ENCODE data around the gene FKBP9. TPM values are rescaled to one million over a fixed set of nuclear protein-coding genes. Genes with fewer than 3 reads are reported as not detected.
A peak's percentile ranks its signal among the peaks of the same experiment; 100 is the strongest.
"Not testable (repeated sequence)": the region's sequence is repeated elsewhere in the genome, so short reads cannot be mapped to it uniquely, and the experiment has no call there.

The FKBP9 gene
- total RNA-seq, 1 donor from 2014 or later: 87.2 TPM

- not testable (repeated sequence) for DNase-seq (ENCODE audit: low spot score)
Measured at GRCh38 chr7:33005193-33005592, 48.0 kb downstream of the FKBP9 start.

- not testable (repeated sequence) for DNase-seq (ENCODE audit: low spot score)
Measured at GRCh38 chr7:33005690-33006089, 48.5 kb downstream of the FKBP9 start.

- DNase-seq (ENCODE audit: low spot score): no peak
Measured at GRCh38 chr7:33009734-33010133, 52.5 kb downstream of the FKBP9 start.

GRCh38 chr7:33012364-33012763 is 55.1 kb downstream of the FKBP9 start:
- no peak for DNase-seq (ENCODE audit: low spot score)

- DNase-seq (ENCODE audit: low spot score): no peak
Measured at GRCh38 chr7:33024189-33024757, 67.0 kb downstream of the FKBP9 start.

GRCh38 chr7:33035776-33036175 is 78.5 kb downstream of the FKBP9 start:
- no peak for DNase-seq (ENCODE audit: low spot score)

- no peak for DNase-seq (ENCODE audit: low spot score)
Measured at GRCh38 chr7:33038639-33039038, 81.4 kb downstream of the FKBP9 start.

- DNase-seq (ENCODE audit: low spot score): no peak
Measured at GRCh38 chr7:33039257-33039902, 82.1 kb downstream of the FKBP9 start.

- no peak for DNase-seq (ENCODE audit: low spot score)
Measured at GRCh38 chr7:33039903-33040292, 82.7 kb downstream of the FKBP9 start.

GRCh38 chr7:33040803-33041516 is 83.7 kb downstream of the FKBP9 start:
- DNase-seq (ENCODE audit: low spot score): peak; percentile 69

GRCh38 chr7:33041631-33042428 is 84.6 kb downstream of the FKBP9 start:
- no peak for DNase-seq (ENCODE audit: low spot score)

- no peak for DNase-seq (ENCODE audit: low spot score)
Measured at GRCh38 chr7:33043501-33044400, 86.5 kb downstream of the FKBP9 start.

- DNase-seq (ENCODE audit: low spot score): no peak
Measured at GRCh38 chr7:33044401-33044718, 87.1 kb downstream of the FKBP9 start.

GRCh38 chr7:33044986-33045385 is 87.7 kb downstream of the FKBP9 start:
- no peak for DNase-seq (ENCODE audit: low spot score)

GRCh38 chr7:33048257-33048656 is 91.0 kb downstream of the FKBP9 start:
- DNase-seq (ENCODE audit: low spot score): no peak

- no peak for DNase-seq (ENCODE audit: low spot score)
Measured at GRCh38 chr7:33048704-33049103, 91.5 kb downstream of the FKBP9 start.

- no peak for DNase-seq (ENCODE audit: low spot score)
Measured at GRCh38 chr7:33050535-33051318, 93.5 kb downstream of the FKBP9 start.

GRCh38 chr7:33053721-33054120 is 96.5 kb downstream of the FKBP9 start:
- DNase-seq (ENCODE audit: low spot score): no peak

GRCh38 chr7:33054261-33054964 is 97.2 kb downstream of the FKBP9 start:
- DNase-seq (ENCODE audit: low spot score): no peak

- DNase-seq (ENCODE audit: low spot score): no peak
Measured at GRCh38 chr7:33055158-33055557, 97.9 kb downstream of the FKBP9 start.
